T-cell (primary cell): ENCODE data around the gene KCNMA1. TPM values are rescaled to one million over a fixed set of nuclear protein-coding genes. Genes with fewer than 3 reads are reported as not detected.

ENCODE experiments used
- ATAC-seq, 4 experiments: fragments of 200-7000 bp in 3 of 4; fragments of 150-1000 bp in 1 of 4; cut with Tn5 transposase; replicated peaks in 1 of 4; 1 replicate in 3 of 4; 2 replicates in 1 of 4; pipeline ENCODE4 v1.10.0; 2021; ENCODE audit warnings: moderate library complexity in 3 of 4, mild to moderate bottlenecking in 2 of 4, moderate number of reproducible peaks in 1 of 4
- CTCF ChIA-PET, 2 donors: fragments of 300-600 bp; sonication (Branson Sonifier 250); formaldehyde crosslinking; loops; one replicate each; lab custom pipeline; 2022; ENCODE audit warnings: antibody characterized with exemption in 2 of 2; lab: Charles Lee
- POLR2A ChIA-PET, 2 donors: fragments of 300-600 bp; sonication (Branson Sonifier 250); formaldehyde crosslinking; loops; one replicate each; lab custom pipeline; 2022; ENCODE audit warnings: antibody characterized with exemption in 2 of 2; lab: Charles Lee
- DNase-seq, 35 experiments: peaks; one replicate each; pipeline versions ENCODE4 v3.0.0 to v3.0.0-alpha.2; 2013 to 2023
- H3K27ac ChIP-seq: one replicate; pipeline ENCODE4 v1.5.1; 2013; ENCODE audit warnings: low read length
- H3K27me3 ChIP-seq, 2 experiments: replicated peaks in 1 of 2; 1 replicate in 1 of 2; 2 replicates in 1 of 2; pipeline versions ENCODE4 v1.6.1 to v1.7.0; 2013; ENCODE audit warnings: low read length in 1 of 2, mixed read lengths in 1 of 2; ENCODE audit not compliant: control insufficient read depth in 2 of 2, insufficient read depth in 2 of 2; ENCODE audit errors: extremely low read depth in 1 of 2
- H3K36me3 ChIP-seq, 2 donors: 1 replicate in 1 of 2; 2 replicates in 1 of 2; pipeline versions ENCODE4 v1.6.1 to v1.7.0; 2013; ENCODE audit warnings: low read length in 1 of 2; ENCODE audit not compliant: control insufficient read depth in 2 of 2, insufficient read depth in 1 of 2; ENCODE audit errors: extremely low read depth in 1 of 2
- H3K4me1 ChIP-seq, 2 experiments: 1 replicate in 1 of 2; 2 replicates in 1 of 2; pipeline versions ENCODE4 v1.6.1 to v1.7.0; 2013; ENCODE audit warnings: low read length in 2 of 2, mixed read lengths in 1 of 2; ENCODE audit not compliant: insufficient read depth in 2 of 2, control insufficient read depth in 1 of 2; ENCODE audit errors: extremely low read depth in 1 of 2
- H3K4me3 ChIP-seq, 2 donors: 1 replicate in 1 of 2; 2 replicates in 1 of 2; pipeline versions ENCODE4 v1.5.1 to v1.7.0; 2013; ENCODE audit warnings: mild to moderate bottlenecking in 2 of 2, low read length in 1 of 2, moderate library complexity in 1 of 2; ENCODE audit not compliant: control insufficient read depth in 1 of 2; ENCODE audit errors: extremely low read depth in 1 of 2
- H3K9me3 ChIP-seq: 2 replicates; pipeline ENCODE4 v1.7.0; 2013
- H3K27ac Mint-ChIP-seq, 2 donors: one replicate each; pipeline ENCODE4 v1.8.0; 2020 to 2021; ENCODE audit warnings: mild to moderate bottlenecking in 2 of 2, mixed read lengths in 2 of 2
- H3K27me3 Mint-ChIP-seq, 2 donors: one replicate each; pipeline ENCODE4 v1.8.0; 2021 to 2022; ENCODE audit warnings: mixed read lengths in 2 of 2
- H3K36me3 Mint-ChIP-seq: one replicate; pipeline ENCODE4 v1.8.0; 2021; ENCODE audit warnings: mixed read lengths
- H3K4me1 Mint-ChIP-seq, 3 donors: one replicate each; pipeline ENCODE4 v1.8.0; 2020 to 2022; ENCODE audit warnings: mixed read lengths in 3 of 3, mild to moderate bottlenecking in 1 of 3
- H3K4me3 Mint-ChIP-seq, 3 donors: one replicate each; pipeline ENCODE4 v1.8.0; 2020 to 2022; ENCODE audit warnings: mild to moderate bottlenecking in 3 of 3, mixed read lengths in 3 of 3, moderate library complexity in 3 of 3
- H3K9me3 Mint-ChIP-seq, 3 donors: one replicate each; pipeline ENCODE4 v1.8.0; 2020 to 2022; ENCODE audit warnings: mixed read lengths in 3 of 3
- WGBS: methylation state at CpG from one replicate; pipeline ENCODE4 v1.1.5; 2013; ENCODE audit warnings: missing lambda C conversion rate; ENCODE audit not compliant: insufficient coverage; 5-methylcytosine and 5-hydroxymethylcytosine counted together
- total RNA-seq, 35 experiments: library from RNA in 6 of 35; stranded (reverse) in 6 of 35; fragments of 120-200 nt in 1 of 35; gene quantifications; one replicate each; pipeline versions ENCODE4 v1.2.1 to v1.2.4 and lab custom pipeline; 2013 to 2026

The KCNMA1 gene
- total RNA-seq, 5 donors from 2014 or later (not counting 1 experiment from before 2014, with no cell fraction given), result 0.14 to 1.6 (median 0.60) TPM

DNA sequence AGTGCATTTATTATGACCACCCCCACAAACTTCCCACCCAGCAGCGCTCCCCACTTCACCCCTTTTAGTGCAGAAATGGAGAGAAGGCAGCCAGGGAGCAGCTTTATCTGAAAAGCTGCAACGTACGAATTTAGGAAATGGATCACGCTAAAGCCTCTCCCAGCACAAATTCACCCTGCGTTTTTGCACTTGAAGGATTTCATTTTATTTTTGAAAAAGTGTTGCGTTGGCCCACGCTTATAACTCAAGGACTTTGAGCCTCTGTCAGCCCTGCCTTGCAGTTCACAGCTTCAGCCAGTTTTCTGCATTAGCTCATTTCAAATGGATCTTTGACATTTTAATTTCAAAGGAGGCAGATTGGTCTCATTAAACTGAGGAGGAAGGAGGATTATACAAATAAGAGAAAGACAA, 556.1 kb downstream of the KCNMA1 start:
- CTCF ChIA-PET, result no interaction called here
- ATAC-seq (no peak), DNase-seq (no peak)
- no peaks in the 10 kb centered on the region for H3K36me3 ChIP-seq
- H3K4me1 ChIP-seq, result no peaks in the 10 kb centered on the region
- Mint-ChIP-seq H3K9me3 (no peaks in the 10 kb centered on the region), H3K27ac (no peak overlapping the region), H3K36me3 (no peaks in the 10 kb centered on the region), H3K4me1 (no peaks in the 10 kb centered on the region), H3K27me3 (no peaks in the 10 kb centered on the region), H3K4me3 (no peak overlapping the region)
- no peaks in the 10 kb centered on the region for H3K9me3 ChIP-seq
- WGBS, result 88% methylated on average over 3 of the region's 7 CpGs
- POLR2A ChIA-PET, result no interaction called here
- H3K4me3 ChIP-seq, result no peak overlapping the region
- H3K27me3 ChIP-seq, result peaks cover 0 to 4% of the 10 kb centered on the region in 2 experiments
- no peak overlapping the region for H3K27ac ChIP-seq

- Mint-ChIP-seq H3K4me3 (no peak overlapping the region), H3K27me3 (no peaks in the 10 kb centered on the region), H3K27ac (no peak overlapping the region), H3K36me3 (no peaks in the 10 kb centered on the region), H3K4me1 (no peaks in the 10 kb centered on the region), H3K9me3 (no peaks in the 10 kb centered on the region)
- H3K36me3 ChIP-seq, result no peaks in the 10 kb centered on the region
- ChIA-PET CTCF (no interaction called here), POLR2A (interaction anchor here in 1 of 2 donors (0.5 kb wide), 1 partner anchor 679 kb away, joined by 3 read pairs; no protein-coding TSS in a partner anchor)
- H3K4me1 ChIP-seq, result no peaks in the 10 kb centered on the region
- no peak for DNase-seq
- no peak for ATAC-seq
- no peaks in the 10 kb centered on the region for H3K9me3 ChIP-seq
- H3K27ac ChIP-seq, result no peak overlapping the region
- peaks cover 0 to 6% of the 10 kb centered on the region in 2 experiments for H3K27me3 ChIP-seq
- no peak overlapping the region for H3K4me3 ChIP-seq
- WGBS, result 78% methylated on average over 3 of the region's 6 CpGs
These were observed 557.1 kb downstream of the KCNMA1 start for GRCh38 chr10:77080361-77081027.

DNA sequence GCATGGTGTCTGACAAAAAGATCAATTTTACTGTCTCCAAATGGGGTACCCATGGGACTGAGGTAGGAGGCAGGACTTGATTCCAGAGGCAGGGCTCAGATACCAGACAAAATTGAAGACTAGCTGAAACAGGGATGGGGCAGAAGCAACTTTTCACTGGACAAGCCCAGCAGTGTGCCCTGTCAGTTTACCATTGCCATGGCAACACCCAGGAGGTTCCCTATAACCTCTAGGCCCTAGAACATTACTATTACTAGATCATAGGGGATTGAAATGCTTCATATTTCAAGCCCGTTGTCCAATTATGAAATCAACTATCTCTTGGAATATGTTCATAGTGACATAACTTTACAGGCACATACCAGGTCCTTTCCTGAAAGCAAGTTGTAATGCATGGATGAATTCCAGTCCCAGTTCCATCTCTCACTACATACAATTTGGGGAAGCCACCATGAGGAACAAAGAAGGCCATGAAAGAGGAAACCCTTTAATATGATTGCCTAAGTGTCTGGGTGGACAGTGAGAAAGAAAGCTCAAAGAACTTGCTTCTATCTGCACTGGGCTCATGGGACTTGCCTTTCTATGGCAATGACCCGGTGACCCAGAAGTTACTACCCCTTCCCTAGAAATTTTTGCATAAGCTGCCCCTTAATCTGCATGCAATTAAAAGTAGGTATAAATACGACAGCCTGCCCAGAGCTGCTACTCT, 557.9 kb downstream of the KCNMA1 start:
- WGBS, result 93% methylated on average over 2 of the region's 3 CpGs
- H3K4me3 Mint-ChIP-seq, result no peak overlapping the region
- Histone ChIP-seq H3K36me3 (no peaks in the 10 kb centered on the region), H3K4me1 (no peaks in the 10 kb centered on the region), H3K9me3 (no peaks in the 10 kb centered on the region), H3K27me3 (peaks cover 0 to 6% of the 10 kb centered on the region in 2 experiments), H3K27ac (no peak overlapping the region), H3K4me3 (no peak overlapping the region)
- ChIA-PET POLR2A (interaction anchor here in 1 of 2 donors (0.5 kb wide), 1 partner anchor 679 kb away, joined by 3 read pairs; no protein-coding TSS in a partner anchor), CTCF (no interaction called here)
- H3K27me3 Mint-ChIP-seq, result no peaks in the 10 kb centered on the region
- no peaks in the 10 kb centered on the region for H3K4me1 Mint-ChIP-seq
- DNase-seq, result no peak
- H3K9me3 Mint-ChIP-seq, result no peaks in the 10 kb centered on the region
- no peak overlapping the region for H3K27ac Mint-ChIP-seq
- no peaks in the 10 kb centered on the region for H3K36me3 Mint-ChIP-seq
- ATAC-seq, result no peak

DNA sequence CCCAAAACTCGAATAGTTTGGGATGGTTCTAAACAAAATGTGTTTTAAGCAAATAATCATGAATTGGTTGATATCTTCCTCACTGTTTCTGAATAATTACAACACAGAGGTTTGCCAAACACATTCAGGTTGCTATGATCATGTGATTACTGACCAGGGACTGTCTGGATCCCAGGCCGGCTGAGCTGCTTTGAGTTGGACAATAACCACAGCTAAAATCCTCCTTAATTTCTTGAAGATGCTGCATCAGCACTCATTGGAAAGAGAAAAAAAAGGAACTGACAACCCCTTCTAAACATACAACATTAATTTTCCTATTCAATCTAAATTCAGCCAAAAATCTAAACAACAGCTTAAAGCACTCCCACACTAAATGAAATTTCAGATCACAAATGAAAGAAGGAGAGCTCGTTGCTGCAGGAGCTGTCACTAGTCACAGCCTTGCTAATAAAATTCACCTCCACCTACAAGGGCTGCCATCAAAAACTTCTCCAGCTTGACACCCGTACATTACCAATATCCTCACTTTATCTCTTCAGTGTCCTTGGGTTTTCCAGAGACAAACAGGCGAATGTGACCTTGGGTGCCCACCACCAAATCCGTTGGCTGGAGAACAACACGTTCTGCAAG, 560.2 kb downstream of the KCNMA1 start:
- POLR2A ChIA-PET, result no interaction called here

DNA sequence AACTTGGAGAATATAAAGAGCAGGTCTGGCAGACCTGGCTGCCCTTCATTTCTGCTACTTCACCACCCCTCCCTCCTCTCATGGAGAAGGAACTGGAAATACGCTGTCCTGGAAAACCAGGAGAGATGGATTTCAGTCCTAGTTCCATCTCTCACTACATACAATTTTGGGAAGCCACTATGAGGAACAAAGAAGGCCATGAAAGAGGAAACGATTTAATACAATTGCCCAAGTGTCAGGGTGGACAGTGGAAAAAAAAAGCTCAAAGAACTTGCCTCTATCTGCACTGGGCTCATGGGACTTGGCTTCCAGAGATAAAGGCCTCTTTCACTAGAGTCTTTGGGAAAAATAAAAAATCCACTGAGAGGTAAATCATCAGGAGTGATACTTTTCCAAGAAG, 561.7 kb downstream of the KCNMA1 start:
- ChIA-PET POLR2A (no interaction called here), CTCF (no interaction called here)
- no peak overlapping the region for H3K27ac ChIP-seq
- DNase-seq (no peak), ATAC-seq (no peak)
- Mint-ChIP-seq H3K27ac (no peak overlapping the region), H3K4me3 (no peak overlapping the region), H3K4me1 (no peaks in the 10 kb centered on the region), H3K9me3 (no peaks in the 10 kb centered on the region), H3K27me3 (no peaks in the 10 kb centered on the region), H3K36me3 (no peaks in the 10 kb centered on the region)
- H3K9me3 ChIP-seq, result no peaks in the 10 kb centered on the region
- no peaks in the 10 kb centered on the region for H3K4me1 ChIP-seq
- H3K36me3 ChIP-seq, result no peaks in the 10 kb centered on the region
- WGBS, result no CpG with 5 or more reads among the region's 2 CpGs
- H3K27me3 ChIP-seq, result peaks cover 0 to 6% of the 10 kb centered on the region in 2 experiments
- H3K4me3 ChIP-seq, result no peak overlapping the region

More for the DNA sequence above, 560.2 kb downstream of the KCNMA1 start:
- H3K4me1 ChIP-seq, result no peaks in the 10 kb centered on the region
- Mint-ChIP-seq H3K27me3 (no peaks in the 10 kb centered on the region), H3K27ac (no peak overlapping the region), H3K4me1 (no peaks in the 10 kb centered on the region), H3K9me3 (no peaks in the 10 kb centered on the region), H3K36me3 (no peaks in the 10 kb centered on the region), H3K4me3 (no peak overlapping the region)
- DNase-seq (no peak), ATAC-seq (no peak)
- H3K27ac ChIP-seq, result no peak overlapping the region
- no peaks in the 10 kb centered on the region for H3K9me3 ChIP-seq
- no peaks in the 10 kb centered on the region for H3K36me3 ChIP-seq
- no peak overlapping the region for H3K4me3 ChIP-seq
- WGBS, result 67% methylated on average over 6 of the region's 7 CpGs
- CTCF ChIA-PET, result no interaction called here
- peaks cover 0 to 6% of the 10 kb centered on the region in 2 experiments for H3K27me3 ChIP-seq

DNA sequence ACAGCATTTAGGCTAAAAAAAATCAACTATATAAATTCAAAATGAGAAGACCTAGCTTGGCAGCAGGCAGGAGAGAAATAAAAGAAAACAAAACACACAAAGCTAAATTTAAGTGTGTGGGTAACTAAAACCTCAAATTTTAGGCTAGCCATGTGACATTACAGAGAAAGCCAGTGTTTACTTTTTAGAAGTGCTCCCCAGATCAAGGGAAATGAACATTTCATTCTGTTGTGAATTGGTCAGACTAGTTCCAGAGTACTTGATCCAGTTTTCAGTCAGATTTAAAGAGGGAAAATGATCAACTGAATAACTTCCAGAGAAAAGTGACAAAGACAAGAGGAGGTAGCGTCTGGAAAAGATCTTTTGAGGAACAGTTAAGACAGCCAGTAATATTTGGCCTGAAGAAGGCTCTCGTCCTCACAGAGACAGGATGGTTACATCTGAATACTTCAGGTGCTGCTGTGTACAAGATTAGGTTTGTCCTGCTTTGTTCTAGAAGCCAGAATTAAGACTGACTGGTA, 563.4 kb downstream of the KCNMA1 start:
- ChIA-PET POLR2A (no interaction called here), CTCF (no interaction called here)
- Mint-ChIP-seq H3K4me3 (no peak overlapping the region), H3K9me3 (no peaks in the 10 kb centered on the region), H3K27me3 (no peaks in the 10 kb centered on the region), H3K4me1 (no peaks in the 10 kb centered on the region), H3K27ac (no peak overlapping the region), H3K36me3 (no peaks in the 10 kb centered on the region)
- Histone ChIP-seq H3K9me3 (no peaks in the 10 kb centered on the region), H3K36me3 (no peaks in the 10 kb centered on the region), H3K4me1 (no peaks in the 10 kb centered on the region), H3K27me3 (peaks cover 0 to 4% of the 10 kb centered on the region in 2 experiments), H3K27ac (no peak overlapping the region), H3K4me3 (no peak overlapping the region)
- DNase-seq (no peak), ATAC-seq (no peak)
- WGBS, result 40% methylated on average over 1 of the region's 2 CpGs
